SK-MEL-5 (cell line): ENCODE data around the gene IER2. TPM values are rescaled to one million over a fixed set of nuclear protein-coding genes. Genes with fewer than 3 reads are reported as not detected.
A peak's percentile ranks its signal among the peaks of the same experiment; 100 is the strongest.

Experiments used
- DNase-seq: peaks from one replicate; pipeline ENCODE4 v3.0.0-alpha.2; 2016; ENCODE audit warnings: low read depth, low spot score
- in situ Hi-C: cut with HindIII; loops from 2 replicates; pipeline ENCODE4 v1.10.0; 2016; ENCODE audit warnings: low sequenced_read_pairs, high pct_unique_total_duplicates, low pct_unique_long_range_greater_than_20kb
- polyA plus RNA-seq, 2 experiments: library from polyadenylated mRNA; depleted of rRNA; stranded (reverse); fragments of >200 nt; gene quantifications; 2 replicates each; pipeline ENCODE4 v1.2.3, GENCODE V29; 2015
- total RNA-seq: library from RNA; depleted of rRNA; stranded (reverse); fragments of >200 nt; shearing (Covaris generic); gene quantifications from 2 replicates; pipeline ENCODE4 v1.2.3, GENCODE V29; 2014; rRNA removed

The IER2 gene
- 7.8 and 8.5 TPM in 2 replicates for total RNA-seq
- 103 TPM in 2 replicates for polyA plus RNA-seq (2015; cell fraction: cytosol; rRNA removed)
- 74.0 and 74.1 TPM in 2 replicates for polyA plus RNA-seq (2015; cell fraction: nucleus; rRNA removed)

GRCh38 chr19:13150187-13150930 lies at the start of gene IER2, which contains the start of gene STX10:
IER2 (plus strand) TSS chr19:13150411; CDS start chr19:13153187, 2,776 bp downstream.
STX10 (minus strand) TSS chr19:13150375; CDS start chr19:13150173, 202 bp downstream.
- in situ Hi-C loops: no loop called here
- DNase-seq: peak; percentile 90

- DNase-seq: no peak
- in situ Hi-C loops: no loop called here
Observed at GRCh38 chr19:13100841-13101589, 49.2 kb upstream of the IER2 start.

DNA sequence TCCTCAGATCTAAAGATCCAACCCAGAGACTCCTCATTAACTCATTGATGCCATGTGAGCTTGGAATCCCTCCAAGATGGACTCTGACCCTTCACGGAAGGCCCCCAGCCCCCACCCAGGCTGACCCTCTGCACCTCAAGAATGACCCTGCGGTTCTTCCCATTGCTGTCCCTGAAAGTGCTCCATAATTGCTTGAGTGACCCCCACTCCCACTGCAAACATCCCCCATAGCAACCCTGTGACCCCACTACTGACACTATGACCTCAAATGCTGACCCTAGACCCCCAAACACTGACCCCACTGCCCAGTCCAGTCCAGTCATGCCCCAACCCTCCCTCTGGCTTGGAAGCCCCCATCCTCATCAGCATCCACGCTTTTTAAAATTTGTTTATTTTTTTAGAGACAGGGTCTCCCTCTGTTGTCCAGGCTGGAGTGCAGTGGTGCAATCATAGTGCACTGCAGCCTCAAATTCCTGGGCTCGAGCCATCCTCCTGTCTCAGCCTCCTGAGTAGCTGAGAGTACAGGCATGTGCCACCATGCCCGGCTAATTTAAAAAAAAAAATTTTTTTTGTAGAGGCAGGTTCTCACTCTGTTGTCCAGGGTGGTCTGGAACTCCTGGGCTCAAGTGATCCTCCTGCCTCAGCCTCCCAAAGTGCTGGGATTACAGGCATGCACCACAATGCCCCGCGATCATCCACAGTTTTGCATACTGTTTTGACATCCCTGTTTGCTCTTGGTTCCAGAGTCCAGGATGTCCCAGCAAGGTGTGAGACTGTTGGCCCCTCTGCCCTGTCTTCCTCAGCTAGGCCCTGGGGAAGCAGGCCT lies 48.4 kb upstream of the IER2 start:
- in situ Hi-C loops: no loop called here
- DNase-seq: no peak

GRCh38 chr19:13102416-13102665 lies 47.9 kb upstream of the IER2 start:
- in situ Hi-C loops: no loop called here
- no peak for DNase-seq

- no peak for DNase-seq
- in situ Hi-C loops: no loop called here
Observed at GRCh38 chr19:13102666-13103580, 47.3 kb upstream of the IER2 start, which contains the start of gene LYL1. LYL1 (minus strand) TSS chr19:13102858; CDS start chr19:13101171, 1,687 bp downstream.

- DNase-seq: no peak
- in situ Hi-C loops: no loop called here
Observed at GRCh38 chr19:13103581-13104359, 46.4 kb upstream of the IER2 start.

DNA sequence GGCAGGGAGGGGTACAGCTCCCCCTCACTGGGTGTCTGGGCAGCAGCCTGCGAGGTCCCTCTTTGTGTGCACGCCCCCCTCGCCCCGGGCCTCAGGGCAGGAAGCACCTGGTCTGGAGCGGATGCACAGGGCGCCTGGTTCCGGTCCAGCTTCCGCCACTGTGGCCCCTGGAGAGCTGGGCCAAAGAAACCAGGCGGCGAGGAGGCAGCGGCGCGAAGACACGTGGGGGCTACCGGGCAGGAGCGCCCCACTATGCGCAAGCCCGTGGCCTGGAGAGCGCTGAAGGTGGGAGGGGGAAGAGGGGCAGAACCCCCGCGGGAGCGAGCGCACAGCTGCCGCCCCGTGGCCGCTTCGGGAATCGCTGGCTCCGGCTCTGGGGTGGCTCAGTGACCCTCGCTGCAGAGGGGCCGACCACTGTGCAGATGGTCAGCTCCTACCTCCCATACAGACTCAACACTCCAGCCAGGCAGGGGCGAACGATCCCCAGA lies 45.8 kb upstream of the IER2 start:
- in situ Hi-C loops: no loop called here
- DNase-seq: peak; percentile 25

GRCh38 chr19:13104848-13105711 lies 45.1 kb upstream of the IER2 start:
- in situ Hi-C loops: no loop called here

GRCh38 chr19:13109361-13110098 lies 40.7 kb upstream of the IER2 start:
- DNase-seq: no peak
- in situ Hi-C loops: no loop called here

More at GRCh38 chr19:13104848-13105711, 45.1 kb upstream of the IER2 start:
- DNase-seq: no peak

- DNase-seq: no peak
- in situ Hi-C loops: no loop called here
Observed at GRCh38 chr19:13110099-13110610, 40.1 kb upstream of the IER2 start.

DNA sequence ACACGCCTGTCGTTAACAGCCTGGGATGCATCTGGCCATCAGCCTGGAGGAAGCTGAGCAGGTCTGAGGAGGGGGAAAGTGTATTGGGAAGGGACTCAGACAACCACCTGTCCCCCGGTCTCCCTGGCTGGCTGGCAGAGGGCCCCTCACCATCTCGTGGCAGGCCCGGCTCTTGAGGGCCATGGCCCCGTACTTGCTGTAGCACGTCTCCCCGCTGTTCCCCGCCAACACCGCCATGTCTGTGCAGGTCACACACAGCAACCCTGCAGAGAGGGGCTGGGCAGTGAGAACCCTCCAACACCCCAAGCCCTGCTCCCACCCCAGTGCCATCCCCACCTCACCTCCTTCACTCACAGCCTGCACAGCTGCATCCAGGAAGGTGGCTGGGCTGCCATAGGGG lies 37.7 kb upstream of the IER2 start:
- in situ Hi-C loops: no loop called here

GRCh38 chr19:13115936-13116281 lies 34.3 kb upstream of the IER2 start:
- no peak for DNase-seq
- in situ Hi-C loops: no loop called here

More for the DNA sequence above, 37.7 kb upstream of the IER2 start:
- DNase-seq: no peak

- peak; percentile 91 for DNase-seq
- in situ Hi-C loops: no loop called here
Observed at GRCh38 chr19:13116282-13117175, 33.7 kb upstream of the IER2 start, which contains the start of gene TRMT1. TRMT1 (minus strand) TSS chr19:13116740; CDS start chr19:13116399, 341 bp downstream.
